Mammary epithelial cell (primary cell): ENCODE data around the gene SAMD10.

ENCODE experiments used
- EZH2 ChIP-seq: IDR thresholded peaks from 2 replicates; pipeline ENCODE4 v1.6.1; 2012; ENCODE audit warnings: low read length, inconsistent platforms, borderline replicate concordance
- TF ChIP-seq, protein P1 (sequence below), 2 donors: IDR thresholded peaks in 1 of 2; conservative IDR thresholded peaks in 1 of 2; 2 replicates each; pipeline ENCODE4 v1.5.1; 2011 to 2012; ENCODE audit warnings: inconsistent platforms in 2 of 2, low read length in 2 of 2, mild to moderate bottlenecking in 2 of 2, control low read depth in 1 of 2, low read depth in 1 of 2; ENCODE audit not compliant: insufficient read depth in 1 of 2; ENCODE audit errors: extremely low read depth in 1 of 2

DNA sequence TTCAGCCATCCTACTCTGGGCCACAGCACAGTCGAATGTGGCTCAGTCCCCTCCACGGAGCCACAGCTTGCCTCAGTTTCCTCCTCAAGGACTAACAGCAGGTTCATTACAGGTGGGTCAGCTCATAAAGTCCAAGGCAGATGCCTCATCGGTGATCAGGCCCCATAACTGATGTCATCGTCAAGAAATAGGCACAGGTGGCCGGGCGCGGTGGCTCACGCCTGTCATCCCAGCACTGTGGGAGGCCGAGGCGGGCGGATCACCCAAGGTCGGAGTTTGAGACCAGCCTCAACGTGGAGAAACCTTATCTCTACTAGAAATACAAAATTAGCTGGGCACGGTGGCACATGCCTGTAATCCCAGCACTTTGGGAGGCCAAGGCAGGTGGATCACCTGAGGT is 26.7 kb downstream of the SAMD10 start:
- TF ChIP-seq, protein P1, sequence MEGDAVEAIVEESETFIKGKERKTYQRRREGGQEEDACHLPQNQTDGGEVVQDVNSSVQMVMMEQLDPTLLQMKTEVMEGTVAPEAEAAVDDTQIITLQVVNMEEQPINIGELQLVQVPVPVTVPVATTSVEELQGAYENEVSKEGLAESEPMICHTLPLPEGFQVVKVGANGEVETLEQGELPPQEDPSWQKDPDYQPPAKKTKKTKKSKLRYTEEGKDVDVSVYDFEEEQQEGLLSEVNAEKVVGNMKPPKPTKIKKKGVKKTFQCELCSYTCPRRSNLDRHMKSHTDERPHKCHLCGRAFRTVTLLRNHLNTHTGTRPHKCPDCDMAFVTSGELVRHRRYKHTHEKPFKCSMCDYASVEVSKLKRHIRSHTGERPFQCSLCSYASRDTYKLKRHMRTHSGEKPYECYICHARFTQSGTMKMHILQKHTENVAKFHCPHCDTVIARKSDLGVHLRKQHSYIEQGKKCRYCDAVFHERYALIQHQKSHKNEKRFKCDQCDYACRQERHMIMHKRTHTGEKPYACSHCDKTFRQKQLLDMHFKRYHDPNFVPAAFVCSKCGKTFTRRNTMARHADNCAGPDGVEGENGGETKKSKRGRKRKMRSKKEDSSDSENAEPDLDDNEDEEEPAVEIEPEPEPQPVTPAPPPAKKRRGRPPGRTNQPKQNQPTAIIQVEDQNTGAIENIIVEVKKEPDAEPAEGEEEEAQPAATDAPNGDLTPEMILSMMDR (conservative IDR thresholded peaks at IDR 0.05 in 1 of 2, IDR thresholded peaks at IDR 0.05 in 1 of 2; ENCODE audit: extremely low read depth in 1 of 2, insufficient read depth in 1 of 2, low read depth in 1 of 2, low read length in 2 of 2), result no peak
- no peak for TF ChIP-seq EZH2
